PC-3 (cell line): ENCODE measurements around the gene RCOR1. TPM values are rescaled to one million over a fixed set of nuclear protein-coding genes. Genes with fewer than 3 reads are reported as not detected.

Experiments
- ATAC-seq: fragments of 200-7000 bp; cut with Tn5 transposase; 2 replicates; pipeline ENCODE4 v1.9.1; 2020; ENCODE audit warnings: mild to moderate bottlenecking, moderate library complexity
- BruUV-seq: library from RNA; stranded (reverse); fragments of 400-500 nt; replicated peaks from 2 replicates; lab custom pipeline; 2021; lab: Mats Ljungman, UMichigan
- CTCF ChIA-PET: fragments of 300-600 bp; sonication (Branson Sonifier 250); formaldehyde crosslinking; loops from one replicate; lab custom pipeline; 2022; ENCODE audit warnings: antibody characterized with exemption; lab: Charles Lee
- POLR2A ChIA-PET: fragments of 300-600 bp; sonication (Branson Sonifier 250); formaldehyde crosslinking; loops from one replicate; lab custom pipeline; 2022; ENCODE audit warnings: antibody characterized with exemption; ENCODE audit not compliant: unreplicated experiment; lab: Charles Lee
- DNase-seq: peaks from one replicate; pipeline ENCODE4 v3.0.0-alpha.2; 2015
- H2AFZ ChIP-seq: fragments of 300-600 bp; sonication (generic); 2 replicates; pipeline ENCODE4 v1.6.0; 2016; ENCODE audit warnings: antibody characterized with exemption, low read length
- H3F3A ChIP-seq: fragments of 300-600 bp; sonication (generic); one replicate; pipeline ENCODE4 v1.6.0; 2017; ENCODE audit warnings: antibody characterized with exemption, low read length, control low read depth, mild to moderate bottlenecking; ENCODE audit not compliant: unreplicated experiment
- H3K27ac ChIP-seq: fragments of 300-600 bp; sonication (generic); 2 replicates; pipeline ENCODE4 v1.5.1; 2016; ENCODE audit warnings: mild to moderate bottlenecking, low read length
- H3K27me3 ChIP-seq: fragments of 300-600 bp; sonication (generic); 2 replicates; pipeline ENCODE4 v1.6.1; 2016; ENCODE audit warnings: low read length, mixed read lengths
- H3K36me3 ChIP-seq: fragments of 300-600 bp; sonication (generic); 2 replicates; pipeline ENCODE4 v1.6.1; 2016; ENCODE audit warnings: low read depth, mixed run types, low read length, mixed read lengths
- H3K4me1 ChIP-seq: fragments of 300-600 bp; sonication (generic); 2 replicates; pipeline ENCODE4 v1.5.1; 2016; ENCODE audit warnings: low read length; ENCODE audit not compliant: insufficient read depth
- H3K4me2 ChIP-seq: fragments of 300-600 bp; sonication (generic); 2 replicates; pipeline ENCODE4 v1.6.0; 2016; ENCODE audit warnings: low read length
- H3K4me3 ChIP-seq: fragments of 300-600 bp; sonication (generic); 2 replicates; pipeline ENCODE4 v1.5.1; 2016; ENCODE audit warnings: mild to moderate bottlenecking, low read length, mixed read lengths
- H3K79me2 ChIP-seq: fragments of 300-600 bp; sonication (generic); 2 replicates; pipeline ENCODE4 v1.6.1; 2017; ENCODE audit warnings: low read length, mixed read lengths
- H3K9ac ChIP-seq: fragments of 300-600 bp; sonication (generic); 2 replicates; pipeline ENCODE4 v1.6.0; 2016; ENCODE audit warnings: mild to moderate bottlenecking, low read length
- H3K9me2 ChIP-seq: fragments of 300-600 bp; sonication (generic); replicated peaks from 2 replicates; pipeline ENCODE4 v1.6.1; 2016; ENCODE audit warnings: mixed run types, low read length, mixed read lengths
- H3K9me3 ChIP-seq: fragments of 300-600 bp; sonication (generic); 2 replicates; pipeline ENCODE4 v1.6.1; 2016; ENCODE audit warnings: low read length, mixed read lengths
- H4K20me1 ChIP-seq: fragments of 300-600 bp; sonication (generic); 2 replicates; pipeline ENCODE4 v1.6.1; 2016; ENCODE audit warnings: low read length, mixed read lengths
- EZH2 ChIP-seq: fragments of 300-600 bp; sonication (generic); IDR thresholded peaks from one replicate; pipeline ENCODE4 v1.6.1; 2017; ENCODE audit warnings: antibody characterized with exemption, mild to moderate bottlenecking, low read length; ENCODE audit not compliant: unreplicated experiment
- EZH2phosphoT487 ChIP-seq: fragments of 300-600 bp; sonication (generic); IDR thresholded peaks from 2 replicates; pipeline ENCODE4 v1.6.1; 2018; ENCODE audit warnings: mild to moderate bottlenecking, antibody characterized with exemption, low read length, borderline replicate concordance
- intact Hi-C: fragments of 100-400 bp; cut with micrococcal nuclease; formaldehyde crosslinking; loops from 2 replicates; pipeline ENCODE4 v1.9.0; 2023
- total RNA-seq: library from RNA; depleted of rRNA; stranded (reverse); fragments of >200 nt; gene quantifications from 2 replicates; pipeline ENCODE4 v1.2.3, GENCODE V29; 2014
- TF ChIP-seq, protein P1 (sequence below): fragments of 300-600 bp; sonication (generic); conservative IDR thresholded peaks from 2 replicates; pipeline ENCODE4 v1.5.1; 2017; ENCODE audit warnings: antibody characterized with exemption, low read depth, mild to moderate bottlenecking, low read length

The RCOR1 gene
- total RNA-seq, 1 experiment from 2014 or later = 22.2 TPM

DNA sequence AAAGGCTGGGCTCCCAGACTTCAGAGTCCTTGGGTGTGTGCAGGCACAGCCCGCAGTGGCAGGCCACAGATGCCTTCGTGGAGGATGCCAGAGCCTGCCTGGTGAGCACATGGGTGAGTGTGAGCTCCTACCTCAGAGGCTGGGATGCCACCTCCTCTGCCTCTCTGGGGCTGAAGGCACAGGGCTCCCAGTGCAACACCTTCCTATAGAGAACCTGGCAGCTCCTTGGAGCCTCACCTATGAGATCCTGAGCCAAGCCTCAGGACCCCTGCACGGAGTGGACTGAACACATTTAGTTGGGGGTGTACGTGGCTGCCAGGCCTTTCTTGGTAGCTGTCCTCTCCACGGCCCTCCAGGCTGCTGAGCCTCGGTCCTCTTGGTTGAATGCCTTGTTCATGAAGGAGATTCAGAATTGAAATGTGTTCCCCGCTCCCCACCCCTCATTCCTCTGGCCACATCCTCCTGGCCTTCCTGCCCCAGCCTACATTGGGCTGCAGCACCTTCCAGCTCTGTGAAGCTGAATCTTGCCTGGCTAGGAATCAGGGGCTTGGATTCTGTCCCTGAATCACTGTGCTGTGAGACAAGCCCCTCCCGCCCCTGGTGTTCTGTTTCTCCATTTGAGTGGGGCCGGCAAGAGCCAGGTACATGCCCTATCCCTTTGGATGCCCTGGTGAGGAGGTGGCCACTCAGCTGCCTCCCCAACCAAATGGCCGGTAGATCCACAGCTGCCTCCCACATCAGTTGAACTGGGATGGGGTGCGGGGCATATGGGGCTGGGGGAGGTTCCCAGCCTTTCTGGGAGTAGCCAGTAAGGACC lies 146.1 kb downstream of the RCOR1 start:
- DNase-seq = no peak
- TF ChIP-seq EZH2phosphoT487 (no peak), EZH2 (no peak)
- TF ChIP-seq, protein P1, sequence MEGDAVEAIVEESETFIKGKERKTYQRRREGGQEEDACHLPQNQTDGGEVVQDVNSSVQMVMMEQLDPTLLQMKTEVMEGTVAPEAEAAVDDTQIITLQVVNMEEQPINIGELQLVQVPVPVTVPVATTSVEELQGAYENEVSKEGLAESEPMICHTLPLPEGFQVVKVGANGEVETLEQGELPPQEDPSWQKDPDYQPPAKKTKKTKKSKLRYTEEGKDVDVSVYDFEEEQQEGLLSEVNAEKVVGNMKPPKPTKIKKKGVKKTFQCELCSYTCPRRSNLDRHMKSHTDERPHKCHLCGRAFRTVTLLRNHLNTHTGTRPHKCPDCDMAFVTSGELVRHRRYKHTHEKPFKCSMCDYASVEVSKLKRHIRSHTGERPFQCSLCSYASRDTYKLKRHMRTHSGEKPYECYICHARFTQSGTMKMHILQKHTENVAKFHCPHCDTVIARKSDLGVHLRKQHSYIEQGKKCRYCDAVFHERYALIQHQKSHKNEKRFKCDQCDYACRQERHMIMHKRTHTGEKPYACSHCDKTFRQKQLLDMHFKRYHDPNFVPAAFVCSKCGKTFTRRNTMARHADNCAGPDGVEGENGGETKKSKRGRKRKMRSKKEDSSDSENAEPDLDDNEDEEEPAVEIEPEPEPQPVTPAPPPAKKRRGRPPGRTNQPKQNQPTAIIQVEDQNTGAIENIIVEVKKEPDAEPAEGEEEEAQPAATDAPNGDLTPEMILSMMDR = no peak
- Histone ChIP-seq H3K9me3 (no peaks in the 10 kb centered on the region), H4K20me1 (no peaks in the 10 kb centered on the region), H3K27me3 (no peaks in the 10 kb centered on the region), H3K36me3 (peaks cover 4% of the 10 kb centered on the region; the same call in 1 of the 2 replicates), H3K27ac (no peak overlapping the region), H3K9ac (no peak overlapping the region), H3K4me1 (no peaks in the 10 kb centered on the region), H3F3A (no peaks in the 10 kb centered on the region), H2AFZ (no peak overlapping the region), H3K79me2 (no peaks in the 10 kb centered on the region), H3K4me3 (no peak overlapping the region), H3K4me2 (no peak overlapping the region), H3K9me2 (no peaks in the 10 kb centered on the region)
- ChIA-PET CTCF (no interaction called here), POLR2A (no interaction called here)
- intact Hi-C loops = no loop called here
- ATAC-seq = no peak; the same call in 1 of the 2 replicates
- no TSS peak for BruUV-seq

DNA sequence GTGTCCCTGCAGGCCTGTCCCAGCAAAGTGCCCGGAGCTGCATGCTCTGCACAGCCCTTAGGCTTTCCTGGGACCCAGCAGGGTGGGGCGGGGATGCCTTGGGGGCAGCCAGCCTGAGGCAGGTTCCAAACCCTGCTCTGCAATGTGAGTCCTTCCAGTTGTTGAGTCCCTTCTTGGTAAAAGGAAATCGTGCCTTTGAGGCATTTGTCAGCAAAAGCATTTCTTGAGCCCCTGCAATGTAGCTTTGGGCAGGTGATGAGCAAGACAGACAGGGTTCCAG lies 146.7 kb downstream of the RCOR1 start:
- H4K20me1 ChIP-seq = no peaks in the 10 kb centered on the region
- H3K9me2 ChIP-seq = no peaks in the 10 kb centered on the region
- DNase-seq (no peak), ATAC-seq (no peak)
- intact Hi-C loops = no loop called here
- TF ChIP-seq EZH2 (no peak), EZH2phosphoT487 (no peak)
- TF ChIP-seq, protein P1 = no peak
- H3K27me3 ChIP-seq = no peaks in the 10 kb centered on the region
- H3K9ac ChIP-seq = no peak overlapping the region
- no peak overlapping the region for H3K4me3 ChIP-seq
- H3K4me1 ChIP-seq = no peaks in the 10 kb centered on the region
- CTCF ChIA-PET = no interaction called here
- H3K79me2 ChIP-seq = no peaks in the 10 kb centered on the region
- no peaks in the 10 kb centered on the region for H3F3A ChIP-seq
- BruUV-seq = no TSS peak
- H3K36me3 ChIP-seq = peaks cover 4% of the 10 kb centered on the region; the same call in 1 of the 2 replicates
- H3K27ac ChIP-seq = no peak overlapping the region
- no peak overlapping the region for H3K4me2 ChIP-seq
- no peak overlapping the region for H2AFZ ChIP-seq
- POLR2A ChIA-PET = no interaction called here
- no peaks in the 10 kb centered on the region for H3K9me3 ChIP-seq

DNA sequence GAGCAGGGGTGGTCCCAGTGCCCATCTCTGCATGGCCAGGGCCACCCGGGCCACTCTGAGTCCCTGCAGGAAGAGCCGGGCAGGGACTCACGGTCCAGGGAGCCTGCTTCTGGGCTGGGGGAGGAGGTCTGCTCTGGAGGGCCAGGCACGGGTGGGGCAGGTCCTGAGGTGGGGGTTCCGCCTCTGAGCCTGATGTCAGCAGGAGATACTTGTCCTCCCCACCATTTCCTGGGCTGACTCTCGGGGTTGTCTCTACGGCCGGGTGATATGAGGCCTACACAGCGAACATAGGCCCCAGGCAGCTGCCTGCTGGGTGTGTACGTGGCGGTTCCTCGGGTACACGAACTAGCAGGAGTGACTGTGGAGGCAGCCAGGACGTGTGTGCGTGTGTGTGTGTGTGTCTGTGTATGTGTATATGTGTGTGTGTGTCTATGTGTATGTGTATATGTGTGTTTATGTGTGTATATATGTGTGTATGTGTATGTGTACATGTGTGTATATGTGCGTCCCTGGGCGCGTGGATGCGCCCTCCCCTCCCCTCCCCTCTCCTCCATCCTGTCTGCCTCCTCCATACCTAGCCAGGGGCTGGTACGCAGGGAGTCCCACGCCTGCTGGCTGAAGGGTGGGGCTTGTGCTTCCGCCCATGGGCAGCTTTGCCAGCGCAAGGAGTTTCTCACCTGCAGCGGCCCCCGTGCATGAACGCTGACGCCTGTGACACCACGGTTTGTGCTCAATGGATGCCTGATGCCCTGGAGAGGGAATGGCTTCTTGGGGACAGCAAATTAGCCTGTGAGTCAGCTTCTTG lies 154.4 kb downstream of the RCOR1 start:
- BruUV-seq = no TSS peak
- Histone ChIP-seq H2AFZ (no peak overlapping the region), H3F3A (no peaks in the 10 kb centered on the region), H3K4me2 (no peak overlapping the region), H3K4me1 (no peaks in the 10 kb centered on the region), H3K4me3 (no peak overlapping the region), H4K20me1 (no peaks in the 10 kb centered on the region), H3K9ac (no peak overlapping the region), H3K27ac (no peak overlapping the region), H3K36me3 (no peaks in the 10 kb centered on the region), H3K27me3 (no peaks in the 10 kb centered on the region), H3K79me2 (no peaks in the 10 kb centered on the region), H3K9me3 (no peaks in the 10 kb centered on the region), H3K9me2 (no peaks in the 10 kb centered on the region)
- ATAC-seq (no peak), DNase-seq (no peak)
- no peak for TF ChIP-seq EZH2phosphoT487
- no peak for TF ChIP-seq EZH2
- TF ChIP-seq, protein P1 = no peak
- ChIA-PET POLR2A (no interaction called here), CTCF (no interaction called here)
- intact Hi-C loops = no loop called here
